ENCODE results near the gene HAUS7.

The HAUS7 gene

DNA sequence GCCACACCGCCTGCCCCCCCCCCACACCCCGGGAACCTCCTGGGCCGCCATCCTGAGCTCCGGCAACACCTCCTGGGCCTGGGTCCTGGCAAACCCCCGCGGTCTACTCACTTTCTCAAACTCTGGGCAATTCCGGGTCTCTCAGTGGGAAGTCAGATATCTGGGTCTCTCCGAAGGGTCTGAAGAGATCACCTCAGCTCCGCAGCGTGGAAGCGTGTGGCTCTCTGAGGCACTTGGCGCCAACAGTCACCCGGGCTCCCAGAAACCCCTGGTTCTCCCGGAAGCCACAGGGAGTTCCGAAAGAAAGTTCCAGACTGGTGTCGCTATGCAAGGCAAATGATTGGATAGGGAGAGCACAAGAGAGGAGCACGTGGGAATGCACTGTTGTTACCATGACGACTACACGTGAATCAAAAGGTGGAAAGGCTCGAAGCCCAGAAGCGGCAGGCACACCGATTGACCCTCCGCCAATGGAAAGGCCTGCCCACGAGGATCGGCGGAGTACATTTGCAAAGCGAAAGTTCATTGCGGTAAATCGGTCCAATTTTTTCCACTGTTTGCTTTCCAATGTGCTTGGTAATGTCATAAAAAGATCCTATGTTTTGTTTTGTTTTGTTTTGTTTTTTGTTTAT is 69.1 kb downstream of the HAUS7 start, which contains the start of gene PNMA6E:
Gene PNMA6E, minus strand, starts transcription at position 218 of the 632 bp plus-strand sequence. CDS start 2,501 bp downstream, outside the sequence.
- H3K36me3 ChIP-seq (ENCODE audit: control insufficient read depth, insufficient read depth, low read length): no peaks in the 10 kb centered on the region

DNA sequence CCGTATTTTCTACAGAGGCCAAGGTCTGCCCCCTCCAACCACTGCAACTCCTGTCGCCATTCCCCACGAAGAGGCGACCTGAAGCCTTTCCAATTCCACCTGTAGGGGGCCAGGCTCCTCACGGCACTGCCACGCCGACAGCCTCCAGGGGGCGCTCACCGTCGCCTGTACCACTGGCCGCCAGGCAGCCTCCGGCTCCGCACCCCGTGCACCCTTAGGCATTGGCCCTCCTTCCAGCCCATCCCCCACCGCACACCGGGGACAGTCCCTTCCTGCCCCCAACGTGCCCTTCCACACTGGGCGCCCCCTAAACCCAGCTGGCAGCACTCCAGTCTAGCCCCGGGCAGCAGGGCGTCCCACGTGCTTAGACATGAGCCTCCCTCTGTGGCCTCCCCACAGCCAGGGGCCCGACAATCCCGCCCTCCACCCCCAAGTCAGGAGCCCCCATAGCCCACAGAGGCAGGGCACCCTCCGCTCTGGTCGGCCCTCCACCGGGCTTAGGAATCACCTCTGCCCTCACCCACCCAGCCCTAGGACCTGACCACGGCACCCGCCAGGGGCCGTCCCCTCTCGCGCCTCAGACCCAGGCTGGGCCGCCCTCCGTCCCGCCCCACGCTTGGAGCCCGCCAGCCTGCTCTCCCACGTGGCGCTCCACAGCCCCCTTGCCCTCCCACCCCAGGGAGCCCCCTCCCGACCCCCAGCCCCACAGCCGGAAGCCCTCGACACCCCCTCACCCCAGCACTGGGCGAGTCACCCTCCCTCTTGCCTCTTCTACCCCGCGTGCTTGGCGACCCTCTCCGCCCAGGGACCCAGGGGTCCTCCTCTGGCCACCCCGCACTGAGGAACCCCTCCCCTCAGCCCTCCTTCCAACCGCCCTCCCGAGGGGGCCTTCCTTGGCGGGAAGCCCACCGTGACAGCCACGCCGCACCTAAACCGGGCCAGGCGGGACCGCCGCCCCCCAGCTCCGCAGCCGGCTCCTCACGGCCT is 69.9 kb downstream of the HAUS7 start:
- H3K27ac ChIP-seq (ENCODE audit: low read length): no peak overlapping the region
- H3K9me3 ChIP-seq (ENCODE audit: control insufficient read depth, insufficient read depth, low read length): no peaks in the 10 kb centered on the region
- H3K27me3 ChIP-seq (ENCODE audit: control insufficient read depth, insufficient read depth, low read length): no peaks in the 10 kb centered on the region
- no peak overlapping the region for H3K4me3 ChIP-seq (ENCODE audit: low read length)
- H3K36me3 ChIP-seq (ENCODE audit: control insufficient read depth, insufficient read depth, low read length): no peaks in the 10 kb centered on the region
- WGBS (ENCODE audit: insufficient coverage, insufficient read length): no CpG with 5 or more reads among the region's 60 CpGs
- peaks cover 1% of the 10 kb centered on the region; the same call in 1 of the 2 replicates for H3K4me1 ChIP-seq (ENCODE audit: control insufficient read depth, insufficient read depth, low read length)
- peak; percentile 29 for DNase-seq (ENCODE audit: low read depth, low spot score)

More for the DNA sequence above, 69.1 kb downstream of the HAUS7 start, which contains the start of gene PNMA6E:
- Histone ChIP-seq H3K27me3 (ENCODE audit: control insufficient read depth, insufficient read depth, low read length) (no peaks in the 10 kb centered on the region), H3K9me3 (ENCODE audit: control insufficient read depth, insufficient read depth, low read length) (no peaks in the 10 kb centered on the region), H3K27ac (ENCODE audit: low read length) (no peak within 1 kb of the TSS), H3K4me3 (ENCODE audit: low read length) (no peak within 1 kb of the TSS), H3K4me1 (ENCODE audit: control insufficient read depth, insufficient read depth, low read length) (peaks cover 1% of the 10 kb centered on the region; the same call in 1 of the 2 replicates)
- no peak for DNase-seq (ENCODE audit: low read depth, low spot score)
- WGBS (ENCODE audit: insufficient coverage, insufficient read length): no CpG with 5 or more reads among the region's 29 CpGs

DNA sequence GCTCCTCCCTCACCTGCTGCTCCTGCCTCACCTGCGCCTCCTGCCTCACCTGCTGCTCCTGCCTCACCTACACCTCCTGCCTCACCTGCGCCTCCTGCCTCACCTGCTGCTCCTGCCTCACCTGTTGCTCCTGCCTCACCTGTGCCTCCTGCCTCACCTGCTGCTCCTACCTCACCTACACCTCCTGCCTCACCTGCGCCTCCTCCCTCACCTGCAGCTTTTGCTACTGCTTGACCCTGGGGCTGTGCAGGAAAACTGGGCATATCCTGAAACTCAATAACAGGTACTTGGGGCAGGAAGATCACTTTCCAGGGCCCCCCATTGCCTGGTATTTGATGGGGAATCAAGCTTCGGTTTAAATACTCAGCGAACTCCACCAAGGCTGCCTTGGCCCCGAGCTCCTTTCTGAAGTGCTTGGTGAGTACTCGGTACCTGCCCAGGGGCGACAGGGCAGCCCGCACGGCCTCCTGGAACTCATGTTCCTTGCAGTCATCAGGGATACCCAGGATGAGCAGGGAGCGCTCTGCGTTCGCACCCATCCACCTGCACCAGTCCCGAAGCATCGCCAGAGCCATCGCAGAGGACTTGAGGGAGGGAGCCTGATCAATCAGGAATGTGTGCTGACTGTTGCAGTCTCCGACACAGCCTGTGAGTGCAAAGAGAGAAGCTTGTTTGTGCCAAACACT is 72.0 kb downstream of the HAUS7 start:
- H3K36me3 ChIP-seq (ENCODE audit: control insufficient read depth, insufficient read depth, low read length): no peaks in the 10 kb centered on the region
- no peak overlapping the region for H3K4me3 ChIP-seq (ENCODE audit: low read length)
- DNase-seq (ENCODE audit: low read depth, low spot score): no peak
- WGBS (ENCODE audit: insufficient coverage, insufficient read length): no CpG with 5 or more reads among the region's 17 CpGs
- H3K4me1 ChIP-seq (ENCODE audit: control insufficient read depth, insufficient read depth, low read length): peaks cover 1% of the 10 kb centered on the region; the same call in 1 of the 2 replicates
- H3K27me3 ChIP-seq (ENCODE audit: control insufficient read depth, insufficient read depth, low read length): no peaks in the 10 kb centered on the region
- H3K9me3 ChIP-seq (ENCODE audit: control insufficient read depth, insufficient read depth, low read length): no peaks in the 10 kb centered on the region
- H3K27ac ChIP-seq (ENCODE audit: low read length): no peak overlapping the region
